AG04450 (cell line): ENCODE results near the gene ATP2B1. TPM values are rescaled to one million over a fixed set of nuclear protein-coding genes. Genes with fewer than 3 reads are reported as not detected.

Experiments
- CTCF ChIA-PET: fragments of 300-600, 350-600 bp; formaldehyde crosslinking; extraction: SDS; loops from one replicate; lab custom pipeline; 2022; ENCODE audit warnings: antibody characterized with exemption, inconsistent platforms; lab: Charles Lee
- POLR2A ChIA-PET: fragments of 350-600 bp; formaldehyde crosslinking; extraction: SDS; loops from one replicate; lab custom pipeline; 2021; ENCODE audit warnings: antibody characterized with exemption, inconsistent platforms; lab: Yijun Ruan, JAX
- DNase-seq: peaks from one replicate; pipeline ENCODE4 v3.0.0-alpha.2; 2011; ENCODE audit warnings: low read depth, low spot score
- H3K27ac ChIP-seq: one replicate; pipeline ENCODE4 v1.5.1; 2012; ENCODE audit warnings: low read depth, low read length, control low read depth
- H3K27me3 ChIP-seq: one replicate; pipeline ENCODE4 v1.6.0; 2012; ENCODE audit warnings: low read length; ENCODE audit not compliant: control insufficient read depth, insufficient read depth
- H3K4me3 ChIP-seq: 2 replicates; pipeline ENCODE4 v1.5.1; 2011; ENCODE audit warnings: mild to moderate bottlenecking, low read depth, low read length, control low read depth
- H3K9me3 ChIP-seq: 2 replicates; pipeline ENCODE4 v1.5.1; 2012; ENCODE audit warnings: low read length; ENCODE audit not compliant: control insufficient read depth, insufficient read depth
- CTCF ChIP-seq: IDR thresholded peaks from 2 replicates; pipeline ENCODE4 v1.5.1; 2011; ENCODE audit warnings: low read depth, low read length, control low read depth, inconsistent platforms
- polyA plus RNA-seq: library from polyadenylated mRNA; depleted of rRNA; stranded (reverse); fragments of >200 nt; gene quantifications from 2 replicates; pipeline ENCODE4 v1.2.3, GENCODE V29; 2011

The ATP2B1 gene
- polyA plus RNA-seq, 1 experiment, result 42.7 TPM

GRCh38 chr12:89650239-89650638 is 58.4 kb downstream of the ATP2B1 start:
- Histone ChIP-seq H3K4me3 (no peak overlapping the region), H3K9me3 (no peaks in the 10 kb centered on the region; the same call in 1 of the 2 replicates), H3K27me3 (no peaks in the 10 kb centered on the region), H3K27ac (no peak overlapping the region)
- TF ChIP-seq CTCF, result no peak
- DNase-seq, result no peak
- ChIA-PET POLR2A (no interaction called here), CTCF (no interaction called here)

- CTCF ChIA-PET, result no interaction called here
Observed at GRCh38 chr12:89649820-89650219, 58.8 kb downstream of the ATP2B1 start.

GRCh38 chr12:89649139-89649538 is 59.5 kb downstream of the ATP2B1 start:
- no peaks in the 10 kb centered on the region for H3K27me3 ChIP-seq
- no peaks in the 10 kb centered on the region; the same call in 1 of the 2 replicates for H3K9me3 ChIP-seq
- CTCF ChIA-PET, result no interaction called here
- no peak for TF ChIP-seq CTCF
- H3K4me3 ChIP-seq, result no peak overlapping the region
- POLR2A ChIA-PET, result no interaction called here
- no peak overlapping the region for H3K27ac ChIP-seq
- no peak for DNase-seq

More at GRCh38 chr12:89649820-89650219, 58.8 kb downstream of the ATP2B1 start:
- Histone ChIP-seq H3K27ac (no peak overlapping the region), H3K9me3 (no peaks in the 10 kb centered on the region; the same call in 1 of the 2 replicates), H3K27me3 (no peaks in the 10 kb centered on the region), H3K4me3 (no peak overlapping the region)
- no peak for DNase-seq
- TF ChIP-seq CTCF, result no peak
- POLR2A ChIA-PET, result no interaction called here

GRCh38 chr12:89648211-89648930 is 60.3 kb downstream of the ATP2B1 start:
- no peaks in the 10 kb centered on the region; the same call in 1 of the 2 replicates for H3K9me3 ChIP-seq
- H3K27me3 ChIP-seq, result no peaks in the 10 kb centered on the region
- ChIA-PET POLR2A (no interaction called here), CTCF (no interaction called here)
- no peak overlapping the region for H3K4me3 ChIP-seq
- TF ChIP-seq CTCF, result no peak
- no peak for DNase-seq
- no peak overlapping the region for H3K27ac ChIP-seq

GRCh38 chr12:89645434-89645833 is 63.2 kb downstream of the ATP2B1 start:
- Histone ChIP-seq H3K27ac (no peak overlapping the region), H3K4me3 (no peak overlapping the region), H3K27me3 (no peaks in the 10 kb centered on the region), H3K9me3 (no peaks in the 10 kb centered on the region; the same call in 1 of the 2 replicates)
- ChIA-PET CTCF (no interaction called here), POLR2A (no interaction called here)
- DNase-seq, result no peak
- TF ChIP-seq CTCF, result no peak
